Loucy (cell line): Measurements from ENCODE around the gene SINHCAF.
"Not testable (repeated sequence)": the region's sequence is repeated elsewhere in the genome, so short reads cannot be mapped to it uniquely, and the experiment has no call there.

Source experiments
- H2AFZ ChIP-seq: fragments of 200-600 bp; sonication (generic); 2 replicates; pipeline ENCODE4 v1.6.0; 2016; ENCODE audit warnings: antibody characterized with exemption, mild to moderate bottlenecking, low read length, moderate library complexity
- H3F3A ChIP-seq: fragments of 200-600 bp; 2 replicates; pipeline ENCODE4 v1.6.0; 2016; ENCODE audit warnings: antibody characterized with exemption, low read depth, mild to moderate bottlenecking
- H3K27me3 ChIP-seq: fragments of 200-600 bp; sonication (generic); 2 replicates; pipeline ENCODE4 v1.6.1; 2014; ENCODE audit warnings: low read length, mild to moderate bottlenecking; ENCODE audit not compliant: insufficient read depth, poor library complexity, severe bottlenecking
- H3K36me3 ChIP-seq: fragments of 200-600 bp; sonication (generic); 2 replicates; pipeline ENCODE4 v1.6.1; 2016; ENCODE audit warnings: low read length; ENCODE audit not compliant: insufficient read depth
- H3K4me1 ChIP-seq: fragments of 200-600 bp; sonication (generic); 2 replicates; pipeline ENCODE4 v1.5.1; 2014; ENCODE audit warnings: low read length, mild to moderate bottlenecking; ENCODE audit not compliant: insufficient read depth, poor library complexity, severe bottlenecking
- H3K4me2 ChIP-seq: fragments of 200-600 bp; sonication (generic); 2 replicates; pipeline ENCODE4 v1.6.0; 2014; ENCODE audit warnings: antibody characterized with exemption, low read length, low read depth, mild to moderate bottlenecking; ENCODE audit not compliant: poor library complexity, severe bottlenecking
- H3K4me3 ChIP-seq: fragments of 200-600 bp; sonication (generic); 2 replicates; pipeline ENCODE4 v1.5.1; 2014; ENCODE audit warnings: low read length, mild to moderate bottlenecking, mixed read lengths; ENCODE audit not compliant: poor library complexity, severe bottlenecking
- H3K79me2 ChIP-seq: fragments of 200-600 bp; sonication (generic); 2 replicates; pipeline ENCODE4 v1.6.1; 2014; ENCODE audit warnings: low read length; ENCODE audit not compliant: insufficient read depth
- H3K9ac ChIP-seq: fragments of 200-600 bp; sonication (generic); 2 replicates; pipeline ENCODE4 v1.6.0; 2014; ENCODE audit warnings: mild to moderate bottlenecking, low read depth, low read length, moderate library complexity; ENCODE audit not compliant: poor library complexity, severe bottlenecking
- H3K9me2 ChIP-seq: fragments of 200-600 bp; sonication (generic); replicated peaks from 2 replicates; pipeline ENCODE4 v1.6.1; 2016; ENCODE audit warnings: low read depth, low read length, mixed read lengths
- H3K9me3 ChIP-seq: fragments of 200-600 bp; sonication (generic); 2 replicates; pipeline ENCODE4 v1.6.1; 2014; ENCODE audit warnings: mild to moderate bottlenecking, antibody characterized with exemption, low read length, low read depth; ENCODE audit not compliant: insufficient read depth
- H4K20me1 ChIP-seq: fragments of 200-600 bp; sonication (generic); 2 replicates; pipeline ENCODE4 v1.6.0; 2014; ENCODE audit warnings: antibody characterized with exemption, low read length, mild to moderate bottlenecking; ENCODE audit not compliant: insufficient read depth, poor library complexity, severe bottlenecking
- CTCF ChIP-seq: fragments of 200-600 bp; sonication (generic); conservative IDR thresholded peaks from 2 replicates; pipeline ENCODE4 v1.5.1; 2014; ENCODE audit warnings: mild to moderate bottlenecking, antibody characterized with exemption, low read length
- EZH2phosphoT487 ChIP-seq: fragments of 200-600 bp; IDR thresholded peaks from 2 replicates; pipeline ENCODE4 v1.6.1; 2018; ENCODE audit warnings: antibody characterized with exemption, mild to moderate bottlenecking, moderate library complexity, borderline replicate concordance

The SINHCAF gene

GRCh38 chr12:31274520-31275300 is 51.2 kb downstream of the SINHCAF start:
- Histone ChIP-seq H3K9ac (no peak overlapping the region), H3F3A (no peaks in the 10 kb centered on the region), H3K36me3 (peaks cover 18% of the 10 kb centered on the region; the same call in 1 of the 2 replicates), H3K27me3 (no peaks in the 10 kb centered on the region), H3K9me2 (no peaks in the 10 kb centered on the region), H3K4me2 (no peak overlapping the region), H2AFZ (no peak overlapping the region), H3K79me2 (no peaks in the 10 kb centered on the region), H3K9me3 (no peaks in the 10 kb centered on the region), H3K4me3 (no peak overlapping the region), H4K20me1 (no peaks in the 10 kb centered on the region), H3K4me1 (no peaks in the 10 kb centered on the region)
- TF ChIP-seq CTCF: no peak

- peaks cover 12% of the 10 kb centered on the region; the same call in 1 of the 2 replicates for H3K36me3 ChIP-seq
- not testable (repeated sequence) for H2AFZ ChIP-seq, H3K4me3 ChIP-seq, H3K9me3 ChIP-seq, H3F3A ChIP-seq, H3K4me2 ChIP-seq, H3K79me2 ChIP-seq, H3K4me1 ChIP-seq, H4K20me1 ChIP-seq, H3K27me3 ChIP-seq, H3K9me2 ChIP-seq, H3K9ac ChIP-seq
Observed at GRCh38 chr12:31273794-31274193, 52.2 kb downstream of the SINHCAF start.

- Histone ChIP-seq H3K79me2 (no peaks in the 10 kb centered on the region), H3K4me1 (no peaks in the 10 kb centered on the region), H3K4me3 (no peak overlapping the region), H3K9me2 (no peaks in the 10 kb centered on the region), H3K9me3 (no peaks in the 10 kb centered on the region), H3F3A (no peaks in the 10 kb centered on the region), H3K9ac (no peak overlapping the region), H3K27me3 (no peaks in the 10 kb centered on the region), H2AFZ (no peak overlapping the region), H3K36me3 (peaks cover 8% of the 10 kb centered on the region; the same call in 1 of the 2 replicates), H3K4me2 (no peak overlapping the region), H4K20me1 (no peaks in the 10 kb centered on the region)
- no peak for TF ChIP-seq EZH2phosphoT487
Observed at GRCh38 chr12:31272607-31273225, 53.2 kb downstream of the SINHCAF start.

GRCh38 chr12:31267966-31268365 is 58.0 kb downstream of the SINHCAF start:
- no peak for TF ChIP-seq EZH2phosphoT487
- no peak for TF ChIP-seq CTCF
- H3K9me2 ChIP-seq: no peaks in the 10 kb centered on the region

More at GRCh38 chr12:31267966-31268365, 58.0 kb downstream of the SINHCAF start:
- H3K4me1 ChIP-seq: no peaks in the 10 kb centered on the region
- no peak overlapping the region for H3K9ac ChIP-seq
- no peaks in the 10 kb centered on the region for H3K9me3 ChIP-seq
- H3K4me3 ChIP-seq: no peak overlapping the region
- no peaks in the 10 kb centered on the region for H3K79me2 ChIP-seq
- H3K27me3 ChIP-seq: no peaks in the 10 kb centered on the region
- H4K20me1 ChIP-seq: no peaks in the 10 kb centered on the region
- no peaks in the 10 kb centered on the region for H3K36me3 ChIP-seq
- no peaks in the 10 kb centered on the region for H3F3A ChIP-seq
- H2AFZ ChIP-seq: no peak overlapping the region
- H3K4me2 ChIP-seq: no peak overlapping the region
